DOHH2 (cell line): Measurements from ENCODE around the gene COX5A.

ENCODE experiments used
- EZH2phosphoT487 ChIP-seq: fragments of 200-600 bp; sonication (generic); IDR thresholded peaks from 2 replicates; pipeline ENCODE4 v1.6.1; 2017; ENCODE audit warnings: borderline replicate concordance, mild to moderate bottlenecking, antibody characterized with exemption, low read length, moderate library complexity, mixed read lengths
- TF ChIP-seq, protein P1 (sequence below): fragments of 200-600 bp; sonication (generic); IDR thresholded peaks from one replicate; pipeline ENCODE4 v1.5.1; 2014; ENCODE audit warnings: antibody characterized with exemption, mild to moderate bottlenecking, low read depth, low read length; ENCODE audit not compliant: poor library complexity, severe bottlenecking

- no peak for TF ChIP-seq EZH2phosphoT487
- TF ChIP-seq, protein P1, sequence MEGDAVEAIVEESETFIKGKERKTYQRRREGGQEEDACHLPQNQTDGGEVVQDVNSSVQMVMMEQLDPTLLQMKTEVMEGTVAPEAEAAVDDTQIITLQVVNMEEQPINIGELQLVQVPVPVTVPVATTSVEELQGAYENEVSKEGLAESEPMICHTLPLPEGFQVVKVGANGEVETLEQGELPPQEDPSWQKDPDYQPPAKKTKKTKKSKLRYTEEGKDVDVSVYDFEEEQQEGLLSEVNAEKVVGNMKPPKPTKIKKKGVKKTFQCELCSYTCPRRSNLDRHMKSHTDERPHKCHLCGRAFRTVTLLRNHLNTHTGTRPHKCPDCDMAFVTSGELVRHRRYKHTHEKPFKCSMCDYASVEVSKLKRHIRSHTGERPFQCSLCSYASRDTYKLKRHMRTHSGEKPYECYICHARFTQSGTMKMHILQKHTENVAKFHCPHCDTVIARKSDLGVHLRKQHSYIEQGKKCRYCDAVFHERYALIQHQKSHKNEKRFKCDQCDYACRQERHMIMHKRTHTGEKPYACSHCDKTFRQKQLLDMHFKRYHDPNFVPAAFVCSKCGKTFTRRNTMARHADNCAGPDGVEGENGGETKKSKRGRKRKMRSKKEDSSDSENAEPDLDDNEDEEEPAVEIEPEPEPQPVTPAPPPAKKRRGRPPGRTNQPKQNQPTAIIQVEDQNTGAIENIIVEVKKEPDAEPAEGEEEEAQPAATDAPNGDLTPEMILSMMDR: no peak
Measured at GRCh38 chr15:74892313-74892712, 45.6 kb downstream of the COX5A start.
